DMS114 treated with DMSO at 0.1 percent for 48 hours (cell line): ENCODE results near the gene DLGAP4.
"Not testable (repeated sequence)": the region's sequence is repeated elsewhere in the genome, so short reads cannot be mapped to it uniquely, and the experiment has no call there.

Experiments
- DNase-seq: peaks from one replicate; lab custom pipeline; 2025; ENCODE audit not compliant: unreplicated experiment; lab: John Stamatoyannopoulos, UW

Gene DLGAP4

GRCh38 chr20:36490191-36490590, 184.1 kb downstream of the DLGAP4 start:
- DNase-seq = no peak

DNA sequence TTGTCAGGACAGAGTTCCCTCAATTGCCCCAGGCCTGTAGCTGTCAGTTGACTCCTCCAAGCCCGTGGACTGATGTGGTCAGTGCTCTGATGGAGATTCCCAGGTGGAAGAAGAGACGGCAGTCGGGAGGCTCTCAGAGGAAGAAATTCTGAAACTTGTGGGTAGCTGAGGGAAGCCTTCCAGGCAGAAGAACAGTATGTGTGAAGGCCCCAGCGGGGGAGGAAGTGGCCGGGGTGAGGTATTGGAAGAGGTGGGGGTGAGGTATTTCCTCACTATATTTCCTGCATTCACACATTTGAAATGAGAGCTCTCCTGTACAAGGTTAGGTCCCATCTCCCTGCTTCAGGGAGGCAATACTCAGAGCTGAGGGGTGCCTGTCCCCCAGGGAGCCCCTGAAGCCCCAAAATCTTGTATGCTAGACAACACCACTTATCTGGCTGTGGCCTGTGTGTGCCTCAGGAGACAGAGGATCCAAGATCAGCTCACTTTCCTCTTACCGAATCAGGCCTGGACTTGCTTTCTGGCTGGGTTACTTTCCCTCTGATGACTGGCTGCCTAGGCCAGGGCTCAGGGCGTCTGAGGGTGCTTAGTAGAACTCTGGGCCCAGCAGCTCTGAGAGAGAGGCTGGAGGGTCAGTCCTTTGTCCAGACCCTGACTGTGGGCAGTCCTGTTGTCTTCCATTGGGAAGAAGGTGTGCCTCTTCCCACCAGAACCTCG, 185.9 kb downstream of the DLGAP4 start:
- no peak for DNase-seq

GRCh38 chr20:36493051-36493800, 187.1 kb downstream of the DLGAP4 start:
- DNase-seq = no peak

- no peak for DNase-seq
Observed at GRCh38 chr20:36493801-36494114, 187.6 kb downstream of the DLGAP4 start.

GRCh38 chr20:36496707-36497669, 190.8 kb downstream of the DLGAP4 start:
- DNase-seq = no peak

- no peak for DNase-seq
Observed at GRCh38 chr20:36497856-36498255, 191.7 kb downstream of the DLGAP4 start.

DNA sequence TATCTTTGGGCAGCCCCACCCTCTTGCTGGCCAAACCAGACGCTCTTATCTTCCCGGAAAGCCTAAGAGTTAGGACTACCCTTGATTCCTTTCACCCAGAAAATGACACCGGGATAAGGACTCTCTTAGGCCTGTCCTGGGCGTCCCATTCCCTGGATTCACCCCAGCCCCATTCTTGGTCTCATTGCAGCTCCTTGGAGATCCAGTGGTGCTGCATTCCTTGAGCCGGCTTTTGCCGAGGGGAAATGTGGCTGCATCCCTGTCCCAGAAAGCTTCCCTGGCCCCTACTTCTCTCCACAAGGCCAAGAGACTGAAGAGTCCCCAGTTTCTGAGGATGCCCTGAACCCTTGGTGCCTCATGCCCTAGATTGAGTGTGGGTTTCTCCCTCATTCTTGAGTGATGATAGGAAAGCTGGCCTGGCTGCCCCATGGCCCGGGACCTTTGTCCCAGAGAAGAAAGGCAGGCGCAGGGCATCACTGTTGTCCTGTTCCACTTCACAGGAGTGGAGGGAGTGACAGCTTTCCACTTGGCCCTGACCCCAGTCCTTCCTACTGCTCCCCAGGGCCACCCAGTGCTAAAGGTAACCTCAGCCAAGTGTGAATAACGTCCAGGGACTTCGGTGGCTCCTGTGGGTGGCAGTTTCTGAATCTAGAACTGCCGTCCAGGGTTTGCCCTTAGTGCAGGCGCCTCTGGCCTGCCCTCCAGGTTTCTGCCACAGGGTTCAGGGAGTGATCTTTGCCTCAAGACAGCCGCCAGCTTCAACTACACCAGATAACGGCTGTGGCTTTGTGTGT, 192.4 kb downstream of the DLGAP4 start:
- DNase-seq = no peak

GRCh38 chr20:36499211-36499610, 193.1 kb downstream of the DLGAP4 start:
- no peak for DNase-seq

- DNase-seq = no peak
Observed at GRCh38 chr20:36499723-36500501, 193.8 kb downstream of the DLGAP4 start.

- no peak for DNase-seq
Observed at GRCh38 chr20:36501367-36502006, 195.3 kb downstream of the DLGAP4 start.

GRCh38 chr20:36504295-36504694, 198.2 kb downstream of the DLGAP4 start:
- DNase-seq = no peak

DNA sequence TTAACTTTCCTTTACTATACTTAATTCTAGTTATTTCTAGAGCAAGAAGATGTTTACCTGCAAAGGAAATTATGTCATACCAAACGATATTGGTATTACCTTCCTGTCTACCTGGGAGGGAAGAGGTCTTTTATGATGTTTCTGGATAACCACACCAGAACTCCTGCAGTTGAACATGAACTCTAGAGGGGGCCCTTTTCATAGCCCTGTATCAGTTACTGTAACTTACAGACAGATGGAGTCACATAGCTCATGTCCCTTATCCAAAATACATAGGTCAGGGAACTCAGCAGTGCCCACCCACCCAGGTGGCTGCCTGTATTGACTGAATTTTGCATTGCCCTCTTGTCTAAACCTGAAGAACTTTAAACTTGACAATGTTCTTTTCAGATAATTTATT, 200.1 kb downstream of the DLGAP4 start:
- DNase-seq = peak; percentile 6

- no peak for DNase-seq
Observed at GRCh38 chr20:36507746-36508145, 201.6 kb downstream of the DLGAP4 start.

DNA sequence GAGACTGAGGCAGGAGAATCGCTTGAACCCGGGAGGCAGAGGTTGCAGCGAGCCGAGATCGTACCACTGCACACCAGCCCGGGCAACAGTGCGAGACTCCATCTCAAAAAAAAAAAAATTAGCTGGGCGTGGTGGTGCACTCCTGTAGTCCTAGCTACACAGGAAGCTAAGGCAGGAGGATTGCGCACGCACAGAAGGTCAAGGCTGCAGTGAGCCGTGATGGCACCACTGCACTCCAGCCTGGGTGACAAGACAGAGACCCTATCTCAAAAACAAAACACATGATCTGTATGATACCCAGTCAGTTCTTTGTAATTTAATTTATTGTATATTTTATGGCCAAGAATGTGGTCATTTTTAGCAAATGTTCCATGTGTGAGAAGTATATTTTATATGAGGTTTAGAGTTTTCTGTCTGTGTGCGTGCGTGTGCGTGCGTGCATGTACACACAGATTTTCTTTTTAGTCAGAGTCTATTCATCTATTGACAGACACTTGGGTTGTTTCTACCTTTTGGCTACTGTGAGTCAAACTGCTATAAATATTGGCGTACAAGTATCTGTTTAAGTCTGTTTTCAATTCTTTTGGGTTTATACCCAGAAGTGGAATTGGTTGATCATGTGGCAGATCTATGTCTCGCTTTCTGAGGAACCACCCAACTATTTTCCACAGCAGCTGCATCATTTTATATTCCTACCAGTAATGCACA, 213.0 kb downstream of the DLGAP4 start:
- DNase-seq = no peak

DNA sequence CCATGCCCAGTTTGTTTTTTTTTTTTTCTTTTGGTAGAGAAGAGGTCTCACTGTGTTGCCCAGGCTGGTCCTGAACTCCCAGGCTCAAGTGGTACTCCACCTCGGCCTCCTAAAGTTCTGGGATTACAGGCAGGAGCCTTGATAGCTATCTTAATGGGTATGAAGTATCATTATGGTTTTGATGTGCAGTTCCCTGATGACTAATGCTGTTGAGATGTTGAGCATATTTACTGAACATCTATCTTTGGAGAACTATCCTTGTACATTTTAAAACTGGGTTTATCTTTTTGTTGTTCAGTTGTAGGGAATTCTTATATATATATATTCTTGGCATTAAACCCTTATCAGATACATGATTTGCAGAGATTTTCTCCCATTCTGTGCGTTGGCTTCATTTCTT, 213.8 kb downstream of the DLGAP4 start:
- DNase-seq = no peak

- DNase-seq = no peak
Observed at GRCh38 chr20:36521526-36521925, 215.4 kb downstream of the DLGAP4 start.

DNA sequence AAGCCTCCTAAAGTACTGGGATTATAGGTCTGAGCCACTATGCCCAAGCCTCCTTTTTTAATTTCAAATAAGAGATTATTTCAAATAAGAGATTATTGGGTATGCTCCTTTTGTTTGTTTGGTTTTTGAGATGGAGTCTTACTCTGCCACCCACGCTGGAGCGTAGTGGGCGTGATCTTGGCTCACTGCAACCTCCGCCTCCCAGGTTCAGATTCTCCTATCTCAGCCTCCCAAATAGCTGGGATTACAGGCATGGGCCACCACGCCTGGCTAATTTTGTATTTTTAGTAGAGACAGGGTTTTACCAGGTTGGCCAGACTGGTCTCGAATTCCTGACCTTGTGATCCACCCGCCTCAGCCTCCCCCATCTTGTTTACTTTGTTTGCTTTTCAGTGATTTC, 216.3 kb downstream of the DLGAP4 start:
- DNase-seq = not testable (repeated sequence)

DNA sequence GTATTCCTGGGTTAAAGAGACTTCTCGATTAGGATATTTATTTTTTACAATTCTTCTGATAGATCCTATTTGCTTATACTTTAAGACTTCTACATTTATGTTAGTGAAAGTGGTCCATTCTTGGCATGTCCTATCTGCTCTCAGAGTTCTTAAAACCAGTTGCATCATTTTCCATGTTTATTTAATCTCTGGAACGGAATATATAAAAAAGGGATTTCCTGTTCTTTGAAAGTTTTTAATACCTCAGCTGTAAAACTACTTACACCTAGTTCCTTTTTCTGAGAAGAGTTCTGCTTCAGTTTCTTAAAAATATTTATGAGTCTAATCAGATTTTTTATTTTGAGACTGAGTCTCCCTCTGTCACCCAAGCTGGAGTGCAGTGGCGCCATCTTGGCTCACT, 217.2 kb downstream of the DLGAP4 start:
- no peak for DNase-seq
